Kidney epithelial cell (primary cell): ENCODE measurements around the gene PER3. TPM values are rescaled to one million over a fixed set of nuclear protein-coding genes. Genes with fewer than 3 reads are reported as not detected.

Experiments
- DNase-seq: peaks from one replicate; pipeline ENCODE4 v3.0.0-alpha.2; 2010; ENCODE audit warnings: low read depth
- H3K27me3 ChIP-seq: 2 replicates; pipeline ENCODE4 v1.6.0; 2011; ENCODE audit warnings: low read length; ENCODE audit not compliant: control insufficient read depth, insufficient read depth
- H3K36me3 ChIP-seq: 2 replicates; pipeline ENCODE4 v1.5.1; 2011; ENCODE audit warnings: low read length; ENCODE audit not compliant: control insufficient read depth, insufficient read depth
- H3K4me3 ChIP-seq: 2 replicates; pipeline ENCODE4 v1.5.1; 2011; ENCODE audit warnings: low read depth, mild to moderate bottlenecking, control low read depth, low read length
- total RNA-seq: library from RNA; depleted of rRNA; stranded (reverse); fragments of >200 nt; gene quantifications from 2 replicates; pipeline ENCODE4 v1.2.3, GENCODE V29; 2015
- TF ChIP-seq, protein P1 (sequence below): IDR thresholded peaks from 2 replicates; pipeline ENCODE4 v1.5.1; 2011; ENCODE audit warnings: mild to moderate bottlenecking, moderate library complexity, low read length, control low read depth, inconsistent platforms; ENCODE audit not compliant: insufficient read depth, poor library complexity, severe bottlenecking

PER3 gene
- total RNA-seq = 2.9 and 3.8 TPM in 2 replicates

GRCh38 chr1:7783826-7784491, at the start of gene PER3:
Gene PER3, plus strand, starts transcription at chr1:7784291. Its CDS starts 587 bp downstream, at chr1:7784878.
- Histone ChIP-seq H3K36me3 (no peaks in the 10 kb centered on the region), H3K4me3 (peak within 1 kb of the TSS; percentile 55), H3K27me3 (no peaks in the 10 kb centered on the region)
- TF ChIP-seq, protein P1, sequence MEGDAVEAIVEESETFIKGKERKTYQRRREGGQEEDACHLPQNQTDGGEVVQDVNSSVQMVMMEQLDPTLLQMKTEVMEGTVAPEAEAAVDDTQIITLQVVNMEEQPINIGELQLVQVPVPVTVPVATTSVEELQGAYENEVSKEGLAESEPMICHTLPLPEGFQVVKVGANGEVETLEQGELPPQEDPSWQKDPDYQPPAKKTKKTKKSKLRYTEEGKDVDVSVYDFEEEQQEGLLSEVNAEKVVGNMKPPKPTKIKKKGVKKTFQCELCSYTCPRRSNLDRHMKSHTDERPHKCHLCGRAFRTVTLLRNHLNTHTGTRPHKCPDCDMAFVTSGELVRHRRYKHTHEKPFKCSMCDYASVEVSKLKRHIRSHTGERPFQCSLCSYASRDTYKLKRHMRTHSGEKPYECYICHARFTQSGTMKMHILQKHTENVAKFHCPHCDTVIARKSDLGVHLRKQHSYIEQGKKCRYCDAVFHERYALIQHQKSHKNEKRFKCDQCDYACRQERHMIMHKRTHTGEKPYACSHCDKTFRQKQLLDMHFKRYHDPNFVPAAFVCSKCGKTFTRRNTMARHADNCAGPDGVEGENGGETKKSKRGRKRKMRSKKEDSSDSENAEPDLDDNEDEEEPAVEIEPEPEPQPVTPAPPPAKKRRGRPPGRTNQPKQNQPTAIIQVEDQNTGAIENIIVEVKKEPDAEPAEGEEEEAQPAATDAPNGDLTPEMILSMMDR = no peak
- peak; percentile 80 for DNase-seq

DNA sequence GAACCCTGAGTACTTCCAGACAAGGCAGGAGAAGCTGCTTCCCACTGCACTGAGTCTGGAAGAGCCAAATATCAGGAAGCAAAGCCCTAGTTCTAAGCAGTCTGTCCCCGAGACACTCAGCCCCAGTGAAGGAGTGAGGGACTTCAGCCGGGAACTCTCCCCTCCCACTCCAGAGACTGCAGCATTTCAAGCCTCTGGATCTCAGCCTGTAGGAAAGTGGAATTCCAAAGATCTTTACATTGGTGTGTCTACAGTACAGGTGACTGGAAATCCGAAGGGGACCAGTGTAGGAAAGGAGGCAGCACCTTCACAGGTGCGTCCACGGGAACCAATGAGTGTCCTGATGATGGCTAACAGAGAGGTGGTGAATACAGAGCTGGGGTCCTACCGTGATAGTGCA, 46.0 kb upstream of the PER3 start:
- H3K36me3 ChIP-seq = peaks cover 1% of the 10 kb centered on the region
- no peak overlapping the region for H3K4me3 ChIP-seq
- no peaks in the 10 kb centered on the region for H3K27me3 ChIP-seq
- TF ChIP-seq, protein P1 = no peak
- no peak for DNase-seq

DNA sequence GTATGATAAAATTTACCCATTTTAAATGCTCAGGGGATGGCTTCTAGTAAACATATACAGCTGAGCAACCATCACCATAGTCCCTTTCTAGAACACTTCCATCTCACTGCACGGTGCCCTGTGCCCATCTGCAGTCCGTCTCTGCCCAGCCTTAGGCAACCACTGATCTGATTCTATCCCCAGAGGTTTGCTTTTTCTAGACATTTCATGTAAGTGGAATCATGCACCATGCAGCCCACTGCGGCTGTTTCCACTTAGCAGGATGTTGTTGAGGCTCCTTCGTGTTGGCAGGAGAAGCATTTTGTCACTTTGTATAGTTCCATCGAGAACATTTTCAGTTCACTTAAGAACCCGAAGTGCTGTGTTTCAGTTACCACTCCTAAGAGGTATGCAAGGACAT, 40.7 kb upstream of the PER3 start:
- H3K4me3 ChIP-seq = no peak overlapping the region
- DNase-seq = no peak
- TF ChIP-seq, protein P1 = no peak
- peaks cover 1% of the 10 kb centered on the region for H3K36me3 ChIP-seq
- H3K27me3 ChIP-seq = no peaks in the 10 kb centered on the region

DNA sequence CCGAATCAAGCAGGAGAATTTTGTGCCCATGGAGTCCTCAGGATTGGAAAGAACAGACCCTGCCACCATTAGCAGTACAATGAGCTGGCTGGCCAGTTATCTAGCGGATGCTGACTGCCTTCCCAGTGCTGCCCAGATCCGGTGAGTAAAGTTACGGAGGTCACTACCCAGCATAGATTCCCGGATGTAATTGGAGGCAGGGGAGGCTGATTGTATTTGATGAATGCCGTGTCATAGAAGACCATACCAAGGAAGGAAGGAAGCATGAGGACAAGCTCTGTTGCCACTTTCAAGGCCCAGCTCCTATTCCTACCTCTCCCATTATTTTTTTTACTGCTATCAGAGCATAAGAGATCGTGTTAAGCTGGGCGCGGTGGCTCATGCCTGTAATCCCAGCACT, 39.2 kb upstream of the PER3 start:
- Histone ChIP-seq H3K27me3 (no peaks in the 10 kb centered on the region), H3K36me3 (no peaks in the 10 kb centered on the region), H3K4me3 (no peak overlapping the region)
- no peak for DNase-seq
- TF ChIP-seq, protein P1 = no peak

- TF ChIP-seq, protein P1 = no peak
- H3K27me3 ChIP-seq = no peaks in the 10 kb centered on the region
- H3K36me3 ChIP-seq = no peaks in the 10 kb centered on the region
- DNase-seq = no peak
- no peak overlapping the region for H3K4me3 ChIP-seq
Measured at GRCh38 chr1:7745783-7746182, 38.3 kb upstream of the PER3 start.

- no peaks in the 10 kb centered on the region for H3K36me3 ChIP-seq
- TF ChIP-seq, protein P1 = no peak
- no peak overlapping the region for H3K4me3 ChIP-seq
- no peak for DNase-seq
- no peaks in the 10 kb centered on the region for H3K27me3 ChIP-seq
Measured at GRCh38 chr1:7747605-7748004, 36.5 kb upstream of the PER3 start.
